RKO (cell line): Measurements from ENCODE around the gene LAMB3.

Experiments used
- DNase-seq: peaks from one replicate; pipeline ENCODE4 v3.0.0-alpha.2; 2016; ENCODE audit warnings: low spot score

Gene LAMB3

GRCh38 chr1:209633335-209633997 lies 18.8 kb downstream of the LAMB3 start:
- peak; percentile 56 for DNase-seq

- DNase-seq = no peak
These were observed 21.6 kb downstream of the LAMB3 start for GRCh38 chr1:209630383-209631225.

- DNase-seq = no peak
These were observed 22.4 kb downstream of the LAMB3 start for GRCh38 chr1:209629621-209630382.

GRCh38 chr1:209628618-209629299 lies 23.5 kb downstream of the LAMB3 start:
- no peak for DNase-seq

- peak; percentile 73 for DNase-seq
These were observed 24.5 kb downstream of the LAMB3 start for GRCh38 chr1:209627732-209628196.

GRCh38 chr1:209627027-209627731 lies 25.0 kb downstream of the LAMB3 start:
- no peak for DNase-seq

- no peak for DNase-seq
These were observed 25.7 kb downstream of the LAMB3 start for GRCh38 chr1:209626346-209627026.

- no peak for DNase-seq
These were observed 26.4 kb downstream of the LAMB3 start for GRCh38 chr1:209625791-209626285.

- DNase-seq = no peak
These were observed 27.4 kb downstream of the LAMB3 start for GRCh38 chr1:209624558-209625549.

GRCh38 chr1:209622841-209623829 lies 29.1 kb downstream of the LAMB3 start:
- DNase-seq = no peak

GRCh38 chr1:209621741-209622655 lies 30.2 kb downstream of the LAMB3 start:
- DNase-seq = no peak

GRCh38 chr1:209621286-209621685 lies 30.9 kb downstream of the LAMB3 start:
- DNase-seq = no peak

GRCh38 chr1:209620487-209620884 lies 31.7 kb downstream of the LAMB3 start:
- no peak for DNase-seq

- DNase-seq = no peak
These were observed 32.3 kb downstream of the LAMB3 start for GRCh38 chr1:209619696-209620486.

- DNase-seq = no peak
These were observed 33.3 kb downstream of the LAMB3 start for GRCh38 chr1:209618756-209619420.

- DNase-seq = no peak
These were observed 33.9 kb downstream of the LAMB3 start for GRCh38 chr1:209618291-209618690.
